Embryonic facial prominence (tissue), 1 donor: Measurements from ENCODE around the gene PICK1.
A peak's percentile ranks its signal among the peaks of the same experiment; 100 is the strongest.

Experiments
- DNase-seq: peaks from one replicate; pipeline ENCODE4 v3.0.0-alpha.2; 2016; ENCODE audit errors: extremely low spot score

PICK1 gene

GRCh38 chr22:38049812-38050619 lies 7.2 kb upstream of the PICK1 start:
- no peak for DNase-seq

DNA sequence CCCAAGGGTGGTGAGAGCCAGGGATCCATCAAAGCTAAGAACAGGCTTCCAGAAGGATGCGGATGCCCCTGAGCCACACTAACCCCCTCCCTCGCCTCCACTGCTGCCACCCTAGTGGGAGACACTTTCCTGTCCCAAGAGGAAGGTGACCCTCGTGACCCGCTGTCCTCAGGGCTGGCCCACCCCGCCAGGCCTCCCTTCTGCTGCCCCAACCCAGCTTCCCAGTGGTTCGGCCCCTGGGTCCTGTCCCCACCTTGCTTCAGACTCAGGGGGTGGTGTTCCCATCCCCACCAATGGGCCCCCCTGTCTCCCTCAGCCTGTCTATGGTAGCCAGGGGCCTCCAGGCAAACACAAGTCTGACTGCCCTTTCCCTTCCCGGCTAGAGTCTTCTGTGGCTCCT lies 6.5 kb upstream of the PICK1 start:
- DNase-seq = no peak

- DNase-seq = no peak
These were observed 5.9 kb upstream of the PICK1 start for GRCh38 chr22:38051261-38051660.

DNA sequence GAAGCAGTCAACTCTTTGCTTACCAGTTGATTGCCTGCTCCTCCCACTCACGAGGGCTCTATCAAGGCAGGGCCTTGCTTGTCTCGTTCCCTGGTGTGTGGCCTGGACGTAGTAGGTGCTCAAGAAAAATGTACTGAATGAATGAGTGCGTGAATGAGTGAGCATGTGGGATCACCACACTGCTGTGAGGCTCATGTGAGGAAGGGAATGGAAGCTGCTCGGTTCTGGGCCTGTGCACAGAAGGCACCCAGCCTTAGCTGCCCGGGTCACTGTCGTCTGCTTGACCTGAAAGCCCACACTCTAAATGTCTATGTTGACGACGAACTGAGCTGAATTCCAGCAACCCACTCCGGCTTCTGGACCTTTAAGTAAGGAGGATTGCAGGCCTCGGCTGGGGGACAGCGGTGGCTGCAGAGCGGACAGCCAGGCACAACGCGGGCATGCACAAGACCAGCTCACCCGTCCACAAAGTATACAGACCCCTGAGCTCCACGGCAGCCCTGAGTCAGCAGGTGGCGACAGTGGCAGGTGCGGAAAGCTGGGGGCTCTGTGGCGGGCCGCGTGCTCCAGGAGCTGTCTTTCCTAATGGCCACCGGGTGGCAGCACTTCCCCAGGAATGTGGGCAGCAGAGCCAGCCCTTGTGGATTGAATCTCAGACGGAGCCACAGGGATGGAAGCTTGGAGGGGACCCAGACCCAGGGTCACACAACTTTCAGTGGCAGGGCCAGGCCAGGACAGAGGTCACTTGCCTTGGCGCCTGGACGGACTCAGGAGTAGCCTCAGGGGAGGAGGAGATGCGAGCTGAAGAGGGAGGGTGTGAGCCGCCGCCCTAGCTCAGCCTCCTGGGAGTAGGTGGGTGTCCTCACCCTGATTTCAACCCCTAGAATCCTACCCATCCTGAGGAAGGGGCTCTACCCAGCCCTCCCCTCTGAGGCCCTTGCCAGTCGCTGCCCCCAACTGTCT lies 5.0 kb upstream of the PICK1 start:
- peak; percentile 46 for DNase-seq

- DNase-seq = no peak
These were observed 5.6 kb downstream of the PICK1 start for GRCh38 chr22:38062791-38063190.

- DNase-seq = no peak
These were observed 8.3 kb downstream of the PICK1 start for GRCh38 chr22:38065539-38065938.

DNA sequence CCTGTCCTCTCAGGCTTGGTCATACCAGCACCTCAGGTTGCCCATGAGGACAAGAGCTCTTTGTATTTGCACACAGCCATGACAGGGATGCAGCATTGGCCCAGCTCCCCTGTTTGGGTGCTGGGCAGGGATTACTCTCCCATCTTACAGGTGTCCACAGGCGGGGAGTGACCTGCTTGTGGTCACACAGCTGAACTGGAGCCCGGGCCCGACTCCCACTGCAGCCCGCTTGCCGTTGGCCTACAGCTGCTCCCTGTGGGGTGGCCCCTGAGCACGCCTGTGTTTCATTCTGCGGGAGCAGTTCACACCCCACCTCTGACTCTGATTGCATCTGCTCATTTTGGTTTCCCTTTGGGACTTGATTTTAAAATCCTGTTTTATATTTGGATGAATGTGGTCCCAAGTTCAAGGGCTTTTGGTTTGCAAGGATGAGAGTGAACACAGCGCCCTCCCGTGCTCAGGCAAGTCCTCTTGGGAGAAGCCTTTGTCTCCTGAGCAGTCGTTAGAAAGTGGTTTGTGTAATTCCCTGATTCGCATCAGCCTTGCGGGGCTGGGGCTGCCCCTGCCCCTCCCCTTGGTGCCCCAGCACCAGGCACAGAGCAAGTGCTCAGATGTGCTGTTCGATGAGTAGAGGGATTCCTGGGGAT lies 9.3 kb downstream of the PICK1 start:
- no peak for DNase-seq

- DNase-seq = no peak
These were observed 9.8 kb downstream of the PICK1 start for GRCh38 chr22:38067028-38067415.

DNA sequence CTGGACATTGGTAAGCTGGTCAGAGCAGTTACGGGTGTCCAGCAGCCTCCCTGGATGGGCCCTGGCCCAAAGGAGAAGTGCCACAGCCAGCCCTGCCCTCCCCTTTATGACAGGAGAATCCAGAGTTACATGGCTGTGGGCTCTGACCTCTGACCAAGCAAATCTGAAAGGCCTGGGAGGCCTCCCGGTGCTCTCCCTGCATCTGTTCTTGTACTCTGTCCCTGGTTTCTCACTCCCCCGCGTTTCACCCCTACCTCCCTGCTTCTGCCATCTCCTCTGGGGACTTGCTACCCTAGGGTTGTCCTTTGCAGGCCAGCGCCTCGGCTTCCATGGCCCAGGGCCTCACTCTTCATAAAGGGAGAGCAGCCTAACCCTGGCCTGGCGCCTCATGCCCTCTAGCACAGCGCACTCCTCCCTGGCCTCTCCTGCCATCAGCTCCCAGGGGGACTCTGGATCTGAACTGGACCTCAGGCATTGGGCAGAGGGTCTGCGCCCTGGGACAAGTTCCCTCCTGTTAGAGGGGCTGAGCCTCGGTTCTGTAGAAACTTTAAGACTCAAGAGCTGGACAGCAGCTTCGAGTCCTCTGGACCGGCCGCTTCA lies 10.7 kb downstream of the PICK1 start:
- no peak for DNase-seq

- DNase-seq = no peak
These were observed 11.6 kb downstream of the PICK1 start for GRCh38 chr22:38068641-38069371.

DNA sequence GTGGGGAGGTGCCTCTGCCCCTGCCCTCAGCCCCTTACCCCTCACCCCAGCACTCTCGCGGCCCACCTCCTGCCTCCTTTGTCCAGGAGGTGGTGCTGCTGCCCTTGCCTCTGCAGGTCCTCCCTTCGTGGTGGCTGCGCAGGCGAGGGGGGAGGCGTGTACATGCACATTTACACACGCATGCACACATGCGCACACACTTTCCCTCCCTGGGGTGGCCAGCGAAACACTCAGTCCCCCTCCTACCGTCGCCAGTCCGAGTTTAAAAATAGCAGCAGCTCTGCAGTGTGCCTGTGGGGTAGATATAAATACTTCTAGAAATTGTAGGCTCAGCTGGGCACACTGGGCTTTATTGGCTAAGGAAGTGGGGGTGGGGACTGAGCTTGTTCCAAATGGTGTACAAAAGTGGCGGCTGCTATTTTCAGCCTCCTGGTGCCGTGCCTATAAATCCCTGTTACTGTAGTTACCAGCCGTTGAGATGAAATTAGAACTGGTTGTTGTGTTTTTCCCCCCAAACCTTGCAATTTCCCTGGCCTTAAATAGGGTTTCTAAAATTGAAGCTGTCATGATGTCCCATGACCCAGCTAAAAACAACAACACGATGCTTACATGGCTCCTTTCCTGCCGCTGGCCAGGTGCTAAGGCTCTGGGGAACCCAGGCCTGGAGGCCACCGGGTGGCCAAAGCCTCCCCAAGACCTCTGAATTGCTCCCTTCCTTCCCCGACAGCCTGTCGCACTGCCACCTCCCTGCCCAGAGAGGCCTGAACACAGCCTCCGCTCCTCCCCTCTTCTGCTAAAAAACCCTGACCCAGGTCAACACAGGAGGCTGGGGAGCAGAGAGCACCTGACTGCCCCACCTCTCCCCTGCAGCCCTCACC lies 12.4 kb downstream of the PICK1 start:
- DNase-seq = peak; percentile 17

GRCh38 chr22:38070250-38070921 lies 13.2 kb downstream of the PICK1 start:
- DNase-seq = no peak

GRCh38 chr22:38071421-38072321 lies 14.5 kb downstream of the PICK1 start:
- DNase-seq = no peak

- DNase-seq = no peak
These were observed 15.3 kb downstream of the PICK1 start for GRCh38 chr22:38072322-38073149.

GRCh38 chr22:38073150-38074130 lies 16.2 kb downstream of the PICK1 start:
- no peak for DNase-seq
